GM19463 (cell line): Measurements from ENCODE around the gene WDR45B.
"Not testable (repeated sequence)": the region's sequence is repeated elsewhere in the genome, so short reads cannot be mapped to it uniquely, and the experiment has no call there.

Experiments used
- ATAC-seq: cut with Tn5 transposase; IDR thresholded peaks from one replicate; pipeline ENCODE4 v1.9.1; 2021; ENCODE audit warnings: mild to moderate bottlenecking, moderate library complexity; ENCODE audit not compliant: unreplicated experiment

WDR45B gene

GRCh38 chr17:82658331-82658730, 10.1 kb upstream of the WDR45B start:
- no peak for ATAC-seq

- ATAC-seq, result no peak
Observed at GRCh38 chr17:82657926-82658325, 9.7 kb upstream of the WDR45B start.

- no peak for ATAC-seq
Observed at GRCh38 chr17:82656266-82656665, 8.0 kb upstream of the WDR45B start.

GRCh38 chr17:82655523-82655922, 7.3 kb upstream of the WDR45B start:
- no peak for ATAC-seq

- ATAC-seq, result no peak
Observed at GRCh38 chr17:82655038-82655479, 6.8 kb upstream of the WDR45B start.

- ATAC-seq, result not testable (repeated sequence)
Observed at GRCh38 chr17:82654611-82655010, 6.4 kb upstream of the WDR45B start.

GRCh38 chr17:82653651-82654528, 5.6 kb upstream of the WDR45B start:
- ATAC-seq, result no peak

GRCh38 chr17:82650723-82651122, 2.5 kb upstream of the WDR45B start:
- ATAC-seq, result no peak

GRCh38 chr17:82649501-82650261, 1.4 kb upstream of the WDR45B start:
- no peak for ATAC-seq

GRCh38 chr17:82648742-82649331, 593 bp upstream of the WDR45B start:
- ATAC-seq, result no peak

- peak; percentile 35 for ATAC-seq
Observed at GRCh38 chr17:82647593-82648164, 565 bp downstream of the WDR45B start.

- no peak for ATAC-seq
Observed at GRCh38 chr17:82645516-82645915, 2.7 kb downstream of the WDR45B start.

- ATAC-seq, result no peak
Observed at GRCh38 chr17:82644148-82644547, 4.1 kb downstream of the WDR45B start.

GRCh38 chr17:82642022-82642421, 6.2 kb downstream of the WDR45B start:
- no peak for ATAC-seq

GRCh38 chr17:82640036-82640435, 8.2 kb downstream of the WDR45B start:
- ATAC-seq, result no peak

- ATAC-seq, result no peak
Observed at GRCh38 chr17:82639628-82640027, 8.6 kb downstream of the WDR45B start.

- ATAC-seq, result no peak
Observed at GRCh38 chr17:82638183-82638773, 10.0 kb downstream of the WDR45B start.

GRCh38 chr17:82636626-82637598, 11.3 kb downstream of the WDR45B start:
- ATAC-seq, result no peak

GRCh38 chr17:82633343-82633742, 14.9 kb downstream of the WDR45B start:
- no peak for ATAC-seq

GRCh38 chr17:82632451-82632850, 15.8 kb downstream of the WDR45B start:
- ATAC-seq, result no peak
